ENCODE measurements around the gene ADAT1. TPM values are rescaled to one million over a fixed set of nuclear protein-coding genes. Genes with fewer than 3 reads are reported as not detected.

Gene ADAT1
- total and polyA plus RNA-seq, 2 experiments from 2014 or later, result 21.2 to 37.9 TPM

- H3K4me3 ChIP-seq, result no peak overlapping the region
- no peak overlapping the region for H2AFZ ChIP-seq
- H3K27ac ChIP-seq, result no peak overlapping the region
- H4K20me1 ChIP-seq (ENCODE audit: insufficient read depth, poor library complexity, severe bottlenecking), result no peaks in the 10 kb centered on the region
- no peaks in the 10 kb centered on the region for H3K36me3 ChIP-seq (replicated peaks; ENCODE audit: insufficient read depth, low read depth)
- no peaks in the 10 kb centered on the region for H3K79me2 ChIP-seq
- no peaks in the 10 kb centered on the region for H3K4me1 ChIP-seq (ENCODE audit: insufficient read depth)
- H3K4me2 ChIP-seq, result no peak overlapping the region
- H3K27me3 ChIP-seq, result peaks cover 4% of the 10 kb centered on the region
- H3K9me2 ChIP-seq (replicated peaks; ENCODE audit: insufficient read depth), result no peaks in the 10 kb centered on the region
- no peak for TF ChIP-seq EZH2phosphoT487 (IDR thresholded peaks at IDR 0.05; ENCODE audit: low read depth, severe bottlenecking, unreplicated experiment)
- no peak for TF ChIP-seq EZH2 (IDR thresholded peaks at IDR 0.05; ENCODE audit: borderline replicate concordance)
- no peak for TF ChIP-seq CTCF (IDR thresholded peaks at IDR 0.05; ENCODE audit: poor library complexity)
- DNase-seq (ENCODE audit: low spot score), result peak; percentile 29
- H3K9me3 ChIP-seq (ENCODE audit: low read depth), result no peaks in the 10 kb centered on the region
- 62% methylated on average over 10 of the region's 10 CpGs for WGBS (ENCODE audit: low lambda C conversion rate, missing lambda C conversion rate)
Observed at GRCh38 chr16:75559564-75560372, 63.3 kb downstream of the ADAT1 start.

GRCh38 chr16:75558846-75559401, 64.2 kb downstream of the ADAT1 start:
- 74% methylated on average over 2 of the region's 2 CpGs for WGBS (ENCODE audit: low lambda C conversion rate, missing lambda C conversion rate)
- H3K9me2 ChIP-seq (replicated peaks; ENCODE audit: insufficient read depth), result no peaks in the 10 kb centered on the region
- H3K27ac ChIP-seq, result no peak overlapping the region

GRCh38 chr16:75556431-75556950, 66.6 kb downstream of the ADAT1 start:
- 45% methylated on average over 16 of the region's 16 CpGs for WGBS (ENCODE audit: low lambda C conversion rate, missing lambda C conversion rate)
- DNase-seq (ENCODE audit: low spot score), result no peak

More at GRCh38 chr16:75558846-75559401, 64.2 kb downstream of the ADAT1 start:
- H3K4me1 ChIP-seq (ENCODE audit: insufficient read depth), result no peaks in the 10 kb centered on the region
- no peak for DNase-seq (ENCODE audit: low spot score)
- no peak overlapping the region for H2AFZ ChIP-seq
- no peaks in the 10 kb centered on the region for H3K79me2 ChIP-seq
- peaks cover 4% of the 10 kb centered on the region for H3K27me3 ChIP-seq
- no peaks in the 10 kb centered on the region for H3K9me3 ChIP-seq (ENCODE audit: low read depth)
- no peak overlapping the region for H3K4me3 ChIP-seq
- no peaks in the 10 kb centered on the region for H4K20me1 ChIP-seq (ENCODE audit: insufficient read depth, poor library complexity, severe bottlenecking)
- TF ChIP-seq EZH2 (IDR thresholded peaks at IDR 0.05; ENCODE audit: borderline replicate concordance) (no peak), EZH2phosphoT487 (IDR thresholded peaks at IDR 0.05; ENCODE audit: low read depth, severe bottlenecking, unreplicated experiment) (no peak), CTCF (IDR thresholded peaks at IDR 0.05; ENCODE audit: poor library complexity) (no peak)
- no peaks in the 10 kb centered on the region for H3K36me3 ChIP-seq (replicated peaks; ENCODE audit: insufficient read depth, low read depth)
- no peak overlapping the region for H3K4me2 ChIP-seq

More at GRCh38 chr16:75556431-75556950, 66.6 kb downstream of the ADAT1 start:
- Histone ChIP-seq H3K9me2 (replicated peaks; ENCODE audit: insufficient read depth) (no peaks in the 10 kb centered on the region), H3K27me3 (no peaks in the 10 kb centered on the region), H3K9me3 (ENCODE audit: low read depth) (no peaks in the 10 kb centered on the region), H4K20me1 (ENCODE audit: insufficient read depth, poor library complexity, severe bottlenecking) (no peaks in the 10 kb centered on the region), H3K36me3 (replicated peaks; ENCODE audit: insufficient read depth, low read depth) (no peaks in the 10 kb centered on the region), H3K4me3 (no peak overlapping the region), H3K4me1 (ENCODE audit: insufficient read depth) (no peaks in the 10 kb centered on the region), H3K4me2 (peak overlapping the region; percentile 94), H2AFZ (peak overlapping the region; percentile 71), H3K79me2 (no peaks in the 10 kb centered on the region), H3K27ac (peak overlapping the region; percentile 79)
- TF ChIP-seq EZH2 (IDR thresholded peaks at IDR 0.05; ENCODE audit: borderline replicate concordance) (no peak), CTCF (IDR thresholded peaks at IDR 0.05; ENCODE audit: poor library complexity) (no peak), EZH2phosphoT487 (IDR thresholded peaks at IDR 0.05; ENCODE audit: low read depth, severe bottlenecking, unreplicated experiment) (no peak)

Measured in hepatocyte (in vitro differentiated cells).